22Rv1 (cell line): ENCODE measurements around the gene AFF1.

Experiments
- CTCF ChIP-seq: fragments of 450-650 bp; IDR thresholded peaks from 2 replicates; pipeline ENCODE4 v1.5.1; 2017; ENCODE audit warnings: mild to moderate bottlenecking
- ZFX ChIP-seq: fragments of 450-650 bp; IDR thresholded peaks from 2 replicates; pipeline ENCODE4 v1.6.1; 2017; ENCODE audit warnings: antibody characterized with exemption, borderline replicate concordance

GRCh38 chr4:86909546-86910295 is 25.1 kb upstream of the AFF1 start:
- TF ChIP-seq CTCF (no peak), ZFX (no peak)
